GM18505 (cell line): ENCODE results near the gene PLIN5.

ENCODE experiments used
- ATAC-seq: cut with Tn5 transposase; IDR thresholded peaks from one replicate; pipeline ENCODE4 v1.9.1; 2021; ENCODE audit not compliant: unreplicated experiment
- POLR2A ChIP-seq: IDR thresholded peaks from 4 replicates; pipeline ENCODE4 v1.6.1; 2011; ENCODE audit warnings: borderline replicate concordance; ENCODE audit not compliant: insufficient read depth, insufficient read length; ENCODE audit errors: extremely low read depth

The PLIN5 gene

GRCh38 chr19:4557971-4558941 is 23.2 kb upstream of the PLIN5 start:
- no peak for TF ChIP-seq POLR2A
- ATAC-seq, result no peak

GRCh38 chr19:4557144-4557970 is 22.3 kb upstream of the PLIN5 start:
- ATAC-seq, result no peak
- no peak for TF ChIP-seq POLR2A

GRCh38 chr19:4556597-4557127 is 21.6 kb upstream of the PLIN5 start:
- no peak for ATAC-seq
- no peak for TF ChIP-seq POLR2A

- no peak for ATAC-seq
Observed at GRCh38 chr19:4555657-4556561, 20.9 kb upstream of the PLIN5 start.

GRCh38 chr19:4554717-4555116 is 19.7 kb upstream of the PLIN5 start:
- no peak for TF ChIP-seq POLR2A
- no peak for ATAC-seq

More at GRCh38 chr19:4555657-4556561, 20.9 kb upstream of the PLIN5 start:
- TF ChIP-seq POLR2A, result no peak

- no peak for TF ChIP-seq POLR2A
- no peak for ATAC-seq
Observed at GRCh38 chr19:4553775-4554174, 18.8 kb upstream of the PLIN5 start.

- TF ChIP-seq POLR2A, result no peak
- ATAC-seq, result no peak
Observed at GRCh38 chr19:4553092-4553695, 18.2 kb upstream of the PLIN5 start.

GRCh38 chr19:4552525-4552819 is 17.4 kb upstream of the PLIN5 start:
- no peak for ATAC-seq

GRCh38 chr19:4550479-4551050 is 15.5 kb upstream of the PLIN5 start:
- no peak for ATAC-seq
- TF ChIP-seq POLR2A, result no peak

More at GRCh38 chr19:4552525-4552819, 17.4 kb upstream of the PLIN5 start:
- no peak for TF ChIP-seq POLR2A

- no peak for TF ChIP-seq POLR2A
- no peak for ATAC-seq
Observed at GRCh38 chr19:4550018-4550417, 15.0 kb upstream of the PLIN5 start.

- ATAC-seq, result no peak
- TF ChIP-seq POLR2A, result no peak
Observed at GRCh38 chr19:4548238-4548584, 13.2 kb upstream of the PLIN5 start.
